ENCODE measurements around the gene ELOVL6.

The ELOVL6 gene

DNA sequence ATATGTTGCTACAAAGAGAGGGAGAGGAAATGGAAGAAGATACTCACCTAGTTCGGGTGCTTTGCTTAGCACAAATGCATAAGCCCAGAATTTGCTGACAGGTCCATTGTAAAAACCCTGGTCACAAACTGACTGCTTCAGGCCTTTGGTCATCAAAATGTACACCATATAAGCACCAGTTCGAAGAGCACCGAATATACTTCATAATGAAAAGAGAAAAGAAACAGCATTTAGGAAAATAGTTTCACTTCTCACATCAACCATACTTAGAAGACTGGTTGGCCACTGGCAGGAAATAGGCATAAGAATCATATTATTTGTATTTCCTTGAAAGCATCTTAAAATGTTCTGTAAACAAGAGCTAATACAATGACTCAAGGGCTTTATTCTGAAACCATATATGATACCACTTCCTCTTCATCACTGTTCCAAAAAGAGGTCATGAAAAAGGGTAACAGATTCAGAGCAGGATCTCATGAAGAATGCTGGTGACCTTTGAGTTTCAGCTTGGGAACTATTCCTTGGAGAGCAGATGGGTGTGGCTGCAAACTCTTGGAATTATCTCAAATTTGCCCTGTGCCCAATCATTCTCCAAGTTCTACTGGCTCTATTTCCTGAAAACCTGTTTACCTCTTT lies 138.7 kb downstream of the ELOVL6 start:
- TF ChIP-seq, protein P1, sequence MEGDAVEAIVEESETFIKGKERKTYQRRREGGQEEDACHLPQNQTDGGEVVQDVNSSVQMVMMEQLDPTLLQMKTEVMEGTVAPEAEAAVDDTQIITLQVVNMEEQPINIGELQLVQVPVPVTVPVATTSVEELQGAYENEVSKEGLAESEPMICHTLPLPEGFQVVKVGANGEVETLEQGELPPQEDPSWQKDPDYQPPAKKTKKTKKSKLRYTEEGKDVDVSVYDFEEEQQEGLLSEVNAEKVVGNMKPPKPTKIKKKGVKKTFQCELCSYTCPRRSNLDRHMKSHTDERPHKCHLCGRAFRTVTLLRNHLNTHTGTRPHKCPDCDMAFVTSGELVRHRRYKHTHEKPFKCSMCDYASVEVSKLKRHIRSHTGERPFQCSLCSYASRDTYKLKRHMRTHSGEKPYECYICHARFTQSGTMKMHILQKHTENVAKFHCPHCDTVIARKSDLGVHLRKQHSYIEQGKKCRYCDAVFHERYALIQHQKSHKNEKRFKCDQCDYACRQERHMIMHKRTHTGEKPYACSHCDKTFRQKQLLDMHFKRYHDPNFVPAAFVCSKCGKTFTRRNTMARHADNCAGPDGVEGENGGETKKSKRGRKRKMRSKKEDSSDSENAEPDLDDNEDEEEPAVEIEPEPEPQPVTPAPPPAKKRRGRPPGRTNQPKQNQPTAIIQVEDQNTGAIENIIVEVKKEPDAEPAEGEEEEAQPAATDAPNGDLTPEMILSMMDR (conservative IDR thresholded peaks at IDR 0.05; ENCODE audit: low read depth), result no peak
- H3K27ac ChIP-seq, result no peak overlapping the region
- CTCF ChIA-PET, result interaction anchor here (0.6 kb wide), 1 partner anchor 285 kb away, joined by 3 read pairs; no protein-coding TSS in a partner anchor
- POLR2A ChIA-PET (ENCODE audit: low non-redundant PET), result no interaction called here
- DNase-seq (ENCODE audit: low spot score), result no peak

DNA sequence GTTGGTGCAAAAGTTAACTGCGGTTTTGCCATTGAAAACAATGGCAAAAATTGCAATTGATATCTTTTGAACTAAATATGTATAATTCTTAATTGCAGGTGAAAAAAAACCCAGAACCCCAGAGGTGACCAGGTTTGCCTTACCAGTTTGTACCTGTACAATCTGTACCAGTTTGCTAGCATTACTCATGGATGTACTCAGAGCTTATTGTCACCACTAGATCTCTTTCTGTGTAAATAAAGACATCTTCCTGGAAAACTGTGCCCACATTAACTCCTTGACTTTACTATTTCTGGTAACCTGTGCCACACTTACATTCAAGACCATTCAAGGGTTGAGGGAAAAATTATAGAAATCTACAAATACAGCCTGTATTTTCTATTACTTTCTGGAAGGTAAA lies 139.7 kb downstream of the ELOVL6 start:
- H3K27ac ChIP-seq, result no peak overlapping the region
- DNase-seq (ENCODE audit: low spot score), result no peak
- CTCF ChIA-PET, result no interaction called here
- POLR2A ChIA-PET (ENCODE audit: low non-redundant PET), result no interaction called here
- TF ChIP-seq, protein P1 (conservative IDR thresholded peaks at IDR 0.05; ENCODE audit: low read depth), result no peak

DNA sequence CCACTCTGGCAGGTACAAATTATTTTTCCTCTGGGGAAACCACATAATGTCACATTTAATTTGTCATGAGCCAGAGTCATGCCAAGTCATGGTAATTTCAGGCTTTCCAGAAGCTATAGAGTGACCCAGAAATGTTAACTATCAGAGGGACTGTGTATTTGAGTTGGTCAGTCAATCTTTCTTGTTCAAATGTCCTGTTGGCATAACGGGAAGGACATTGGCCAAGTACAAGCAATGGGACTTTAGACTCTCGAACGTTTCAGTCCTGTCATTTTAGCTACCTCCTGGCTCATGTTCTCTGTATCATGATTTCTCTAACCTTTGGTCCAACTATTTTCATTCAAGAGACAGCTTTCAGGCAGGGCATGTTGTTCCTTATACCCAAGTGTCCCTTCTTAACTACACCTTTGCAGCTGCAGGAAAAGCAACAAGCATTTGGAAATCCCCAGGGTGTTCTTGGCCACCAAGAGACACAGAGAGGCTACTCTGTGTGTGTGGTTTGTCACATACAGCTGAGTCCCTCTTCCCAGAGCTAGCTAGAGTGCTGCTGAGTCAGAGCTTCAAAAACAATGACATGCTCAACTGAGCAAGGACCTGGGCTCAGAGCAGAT lies 143.2 kb downstream of the ELOVL6 start:
- no peak for DNase-seq (ENCODE audit: low spot score)
- no peak overlapping the region for H3K27ac ChIP-seq
- POLR2A ChIA-PET (ENCODE audit: low non-redundant PET), result no interaction called here
- TF ChIP-seq, protein P1 (conservative IDR thresholded peaks at IDR 0.05; ENCODE audit: low read depth), result no peak
- CTCF ChIA-PET, result interaction anchor here (0.7 kb wide), 2 partner anchors 222 to 351 kb away, joined by 4 read pairs; no protein-coding TSS in a partner anchor

DNA sequence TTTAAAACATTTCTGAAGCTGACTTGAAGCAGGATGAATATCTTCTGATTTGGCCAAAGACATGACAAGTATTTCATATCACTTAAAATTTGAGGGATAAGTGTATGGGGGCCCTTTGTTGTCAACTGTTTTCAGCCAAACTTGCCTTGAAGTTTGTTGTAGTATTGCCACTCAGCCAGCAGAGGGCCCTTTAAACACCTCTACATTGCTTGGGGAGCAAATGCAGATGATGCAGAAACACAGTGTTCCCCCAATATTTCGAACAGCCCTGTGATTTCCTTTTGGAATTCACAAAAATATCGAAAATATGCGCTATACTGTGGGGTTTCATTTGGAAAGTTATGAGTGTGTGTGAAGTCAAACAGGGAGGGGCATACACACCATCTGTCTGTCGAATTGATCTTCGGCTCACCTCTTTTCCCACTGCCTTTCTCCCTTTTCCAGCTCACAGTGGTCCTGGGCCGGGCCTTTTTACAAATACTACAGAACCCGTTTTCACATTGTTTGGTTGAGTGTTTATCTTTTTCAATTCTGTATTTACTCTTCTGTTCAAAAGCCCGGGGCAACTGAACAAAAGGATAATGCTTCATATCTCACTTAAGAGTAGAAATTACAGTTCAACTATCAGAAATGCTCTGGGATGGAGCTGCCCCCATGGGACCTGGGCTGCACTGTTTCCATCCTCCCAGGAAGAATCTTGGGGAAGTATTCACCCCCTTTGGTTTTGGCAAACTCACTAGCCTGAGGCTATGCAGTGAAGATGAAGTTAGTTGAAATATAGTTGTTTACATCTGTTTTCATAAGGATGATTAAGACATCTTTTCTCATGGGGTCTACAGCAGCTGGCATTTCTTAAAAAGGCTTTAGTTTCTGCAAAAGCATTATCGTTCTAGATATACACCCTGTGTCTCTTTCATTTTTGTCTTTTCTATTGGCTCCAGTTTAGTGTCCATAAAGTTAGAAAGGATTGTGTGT lies 148.2 kb downstream of the ELOVL6 start:
- ChIA-PET CTCF (interaction anchor here (0.7 to 1.0 kb wide), 8 partner anchors 46 to 461 kb away, joined by 3 to 6 read pairs (median 4); no protein-coding TSS in a partner anchor), POLR2A (ENCODE audit: low non-redundant PET) (no interaction called here)
- TF ChIP-seq, protein P1 (conservative IDR thresholded peaks at IDR 0.05; ENCODE audit: low read depth), result peak; percentile 79
- DNase-seq (ENCODE audit: low spot score), result peak; percentile 42
- H3K27ac ChIP-seq, result no peak overlapping the region

DNA sequence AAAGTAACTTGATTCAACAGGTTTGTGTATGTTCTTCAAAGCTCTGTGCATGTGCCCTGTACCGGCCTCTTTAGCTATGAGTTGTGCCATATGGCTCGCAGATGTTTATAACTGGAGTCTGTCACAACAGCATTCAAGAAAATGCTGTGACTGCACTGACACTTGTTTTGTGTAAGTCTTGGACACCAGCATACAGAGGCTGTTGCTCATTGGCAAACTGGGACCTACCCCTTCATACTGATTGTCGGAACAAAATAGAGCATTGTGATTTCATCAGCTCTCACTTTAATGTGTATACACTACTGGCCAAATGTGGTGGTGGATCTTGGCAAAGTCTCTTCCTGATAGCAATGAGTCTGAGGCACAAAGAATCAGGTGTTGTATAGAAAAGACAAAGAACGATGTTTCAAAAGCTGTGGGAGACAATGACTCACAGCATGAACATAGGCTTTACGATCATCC lies 151.8 kb downstream of the ELOVL6 start:
- TF ChIP-seq, protein P1 (conservative IDR thresholded peaks at IDR 0.05; ENCODE audit: low read depth), result no peak
- POLR2A ChIA-PET (ENCODE audit: low non-redundant PET), result no interaction called here
- CTCF ChIA-PET, result no interaction called here
- no peak for DNase-seq (ENCODE audit: low spot score)
- H3K27ac ChIP-seq, result no peak overlapping the region

All from RWPE1 (cell line).